ENCODE measurements around the gene EML4. TPM values are rescaled to one million over a fixed set of nuclear protein-coding genes. Genes with fewer than 3 reads are reported as not detected.
A peak's percentile ranks its signal among the peaks of the same experiment; 100 is the strongest.

EML4 gene
- total and polyA plus RNA-seq, 9 of the 15 experiments (the other 6 are each of a cell fraction or from before 2014, with no cell fraction given), result 14.7 to 48.3 (median 36.5) TPM

DNA sequence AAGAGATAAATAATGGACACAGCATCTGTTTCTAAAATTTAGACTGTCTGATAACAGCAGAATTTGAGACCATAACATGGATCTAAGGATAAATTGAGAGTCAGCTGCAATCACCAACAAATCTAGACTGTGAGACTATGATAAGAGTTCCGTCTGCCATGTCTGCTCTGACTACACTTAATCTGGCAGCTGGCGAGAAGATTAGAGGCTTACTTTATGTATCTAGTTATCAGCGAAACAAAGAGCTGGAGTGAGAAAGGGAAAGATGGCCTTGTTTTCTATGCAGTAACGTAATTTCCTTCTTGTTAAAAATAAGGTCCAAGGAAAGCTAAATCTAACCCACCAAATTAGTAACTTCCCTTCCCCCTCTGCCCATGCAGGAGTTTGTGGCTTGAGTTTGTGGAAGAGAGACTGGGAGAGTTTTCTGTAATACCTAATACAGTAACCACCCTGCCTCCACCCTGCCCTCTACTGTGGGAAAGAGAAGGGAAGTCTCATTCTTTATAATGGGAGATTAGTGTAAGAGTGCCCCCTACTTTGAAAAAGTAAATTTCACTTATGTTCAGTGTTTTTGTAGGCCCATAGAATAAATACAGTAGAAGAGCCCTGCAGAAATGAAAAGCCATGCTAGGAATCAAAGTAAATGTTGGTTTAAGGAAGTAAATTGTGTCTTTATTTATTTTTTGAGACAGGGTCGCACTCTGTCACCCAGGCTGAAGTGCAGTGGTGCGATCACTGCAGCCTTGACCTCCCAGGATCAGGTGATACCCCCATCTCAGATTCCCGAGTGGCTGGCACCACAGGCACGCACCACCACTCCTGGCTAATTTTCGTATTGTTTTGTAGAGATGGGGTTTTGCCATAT is 27.5 kb downstream of the EML4 start (continued):
- peak; percentile 92 for TF ChIP-seq RAD21 (CRISPR knock-in tag; conservative IDR thresholded peaks at IDR 0.05 in 1 of 2, IDR thresholded peaks at IDR 0.05 in 1 of 2)
- TF ChIP-seq, protein P1, sequence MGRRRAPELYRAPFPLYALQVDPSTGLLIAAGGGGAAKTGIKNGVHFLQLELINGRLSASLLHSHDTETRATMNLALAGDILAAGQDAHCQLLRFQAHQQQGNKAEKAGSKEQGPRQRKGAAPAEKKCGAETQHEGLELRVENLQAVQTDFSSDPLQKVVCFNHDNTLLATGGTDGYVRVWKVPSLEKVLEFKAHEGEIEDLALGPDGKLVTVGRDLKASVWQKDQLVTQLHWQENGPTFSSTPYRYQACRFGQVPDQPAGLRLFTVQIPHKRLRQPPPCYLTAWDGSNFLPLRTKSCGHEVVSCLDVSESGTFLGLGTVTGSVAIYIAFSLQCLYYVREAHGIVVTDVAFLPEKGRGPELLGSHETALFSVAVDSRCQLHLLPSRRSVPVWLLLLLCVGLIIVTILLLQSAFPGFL (CRISPR knock-in tag; IDR thresholded peaks at IDR 0.05), result no peak
- TF ChIP-seq GATA2 (CRISPR knock-in tag; IDR thresholded peaks at IDR 0.05), result peak; percentile 77
- TF ChIP-seq DIDO1 (tag; IDR thresholded peaks at IDR 0.05; ENCODE audit: low read depth), result 0 out of 2 replicates have a peak, but pooled peaks have one; percentile 31
- TF ChIP-seq RFX5 (IDR thresholded peaks at IDR 0.05; ENCODE audit: low read depth, low read length), result no peak
- no peak for TF ChIP-seq EP400 (IDR thresholded peaks at IDR 0.05)
- no peak for TF ChIP-seq HIVEP1 (CRISPR knock-in tag; IDR thresholded peaks at IDR 0.05)
- TF ChIP-seq, protein P2, sequence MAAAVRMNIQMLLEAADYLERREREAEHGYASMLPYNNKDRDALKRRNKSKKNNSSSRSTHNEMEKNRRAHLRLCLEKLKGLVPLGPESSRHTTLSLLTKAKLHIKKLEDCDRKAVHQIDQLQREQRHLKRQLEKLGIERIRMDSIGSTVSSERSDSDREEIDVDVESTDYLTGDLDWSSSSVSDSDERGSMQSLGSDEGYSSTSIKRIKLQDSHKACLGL (CRISPR knock-in tag; IDR thresholded peaks at IDR 0.05; ENCODE audit: borderline replicate concordance, poor library complexity, severe bottlenecking), result no peak
- TF ChIP-seq MYBL2 (IDR thresholded peaks at IDR 0.05; ENCODE audit: low read depth), result no peak
- TF ChIP-seq MYBL2 (CRISPR knock-in tag; IDR thresholded peaks at IDR 0.05; ENCODE audit: borderline replicate concordance), result no peak
- TF ChIP-seq CSDE1 (IDR thresholded peaks at IDR 0.05), result no peak
- TF ChIP-seq, protein P3, sequence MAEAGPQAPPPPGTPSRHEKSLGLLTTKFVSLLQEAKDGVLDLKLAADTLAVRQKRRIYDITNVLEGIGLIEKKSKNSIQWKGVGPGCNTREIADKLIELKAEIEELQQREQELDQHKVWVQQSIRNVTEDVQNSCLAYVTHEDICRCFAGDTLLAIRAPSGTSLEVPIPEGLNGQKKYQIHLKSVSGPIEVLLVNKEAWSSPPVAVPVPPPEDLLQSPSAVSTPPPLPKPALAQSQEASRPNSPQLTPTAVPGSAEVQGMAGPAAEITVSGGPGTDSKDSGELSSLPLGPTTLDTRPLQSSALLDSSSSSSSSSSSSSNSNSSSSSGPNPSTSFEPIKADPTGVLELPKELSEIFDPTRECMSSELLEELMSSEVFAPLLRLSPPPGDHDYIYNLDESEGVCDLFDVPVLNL (CRISPR knock-in tag; IDR thresholded peaks at IDR 0.05; ENCODE audit: low read depth), result no peak
- peak; percentile 24; the same call in 1 of the 2 replicates for TF ChIP-seq JUND (IDR thresholded peaks at IDR 0.05; ENCODE audit: borderline replicate concordance, low read depth, low read length)
- TF ChIP-seq JUND (tag; IDR thresholded peaks at IDR 0.05; ENCODE audit: borderline replicate concordance, low read depth, low read length), result peak; percentile 26; the same call in 1 of the 3 replicates
- no peak for TF ChIP-seq HDGF (IDR thresholded peaks at IDR 0.05)
- no peak for TF ChIP-seq PHB (CRISPR knock-in tag; IDR thresholded peaks at IDR 0.05)
- no peak for TF ChIP-seq BRCA1 (IDR thresholded peaks at IDR 0.05)
- no peak for TF ChIP-seq BRCA1 (CRISPR knock-in tag; IDR thresholded peaks at IDR 0.05)
- no peak for TF ChIP-seq ZNF778 (CRISPR knock-in tag; IDR thresholded peaks at IDR 0.05)
- TF ChIP-seq, protein P4, sequence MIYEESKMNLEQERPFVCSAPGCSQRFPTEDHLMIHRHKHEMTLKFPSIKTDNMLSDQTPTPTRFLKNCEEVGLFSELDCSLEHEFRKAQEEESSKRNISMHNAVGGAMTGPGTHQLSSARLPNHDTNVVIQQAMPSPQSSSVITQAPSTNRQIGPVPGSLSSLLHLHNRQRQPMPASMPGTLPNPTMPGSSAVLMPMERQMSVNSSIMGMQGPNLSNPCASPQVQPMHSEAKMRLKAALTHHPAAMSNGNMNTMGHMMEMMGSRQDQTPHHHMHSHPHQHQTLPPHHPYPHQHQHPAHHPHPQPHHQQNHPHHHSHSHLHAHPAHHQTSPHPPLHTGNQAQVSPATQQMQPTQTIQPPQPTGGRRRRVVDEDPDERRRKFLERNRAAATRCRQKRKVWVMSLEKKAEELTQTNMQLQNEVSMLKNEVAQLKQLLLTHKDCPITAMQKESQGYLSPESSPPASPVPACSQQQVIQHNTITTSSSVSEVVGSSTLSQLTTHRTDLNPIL (CRISPR knock-in tag; IDR thresholded peaks at IDR 0.05), result no peak
- TF ChIP-seq ZNF282 (CRISPR knock-in tag; IDR thresholded peaks at IDR 0.05), result no peak
- no peak for TF ChIP-seq ARID2 (IDR thresholded peaks at IDR 0.05)
- no peak for TF ChIP-seq CBX8 (IDR thresholded peaks at IDR 0.05; ENCODE audit: borderline replicate concordance, extremely low read depth, low read depth, low read length, poor library complexity, severe bottlenecking)
- TF ChIP-seq CBFA2T3 (IDR thresholded peaks at IDR 0.05), result peak; percentile 97
- no peak for TF ChIP-seq ASH1L (IDR thresholded peaks at IDR 0.05; ENCODE audit: borderline replicate concordance, low read depth, partially characterized antibody)
- TF ChIP-seq SUPT5H (IDR thresholded peaks at IDR 0.05), result no peak
